ENCODE results near the gene SLC16A8.
A peak's percentile ranks its signal among the peaks of the same experiment; 100 is the strongest.

Gene SLC16A8

GRCh38 chr22:38072322-38073149 lies 11.4 kb downstream of the SLC16A8 start:
- DNase-seq (ENCODE audit: low spot score): no peak

- no peak for DNase-seq (ENCODE audit: low spot score)
These were observed 12.3 kb downstream of the SLC16A8 start for GRCh38 chr22:38071421-38072321.

- DNase-seq (ENCODE audit: low spot score): no peak
These were observed 13.6 kb downstream of the SLC16A8 start for GRCh38 chr22:38070250-38070921.

GRCh38 chr22:38069372-38070249 lies 14.4 kb downstream of the SLC16A8 start:
- peak; percentile 88 for DNase-seq (ENCODE audit: low spot score)

GRCh38 chr22:38068641-38069371 lies 15.2 kb downstream of the SLC16A8 start:
- DNase-seq (ENCODE audit: low spot score): no peak

- no peak for DNase-seq (ENCODE audit: low spot score)
These were observed 16.1 kb downstream of the SLC16A8 start for GRCh38 chr22:38067761-38068360.

GRCh38 chr22:38067028-38067415 lies 17.0 kb downstream of the SLC16A8 start:
- DNase-seq (ENCODE audit: low spot score): no peak

GRCh38 chr22:38066381-38067027 lies 17.5 kb downstream of the SLC16A8 start:
- no peak for DNase-seq (ENCODE audit: low spot score)

GRCh38 chr22:38065539-38065938 lies 18.4 kb downstream of the SLC16A8 start:
- no peak for DNase-seq (ENCODE audit: low spot score)

GRCh38 chr22:38062791-38063190 lies 21.2 kb downstream of the SLC16A8 start:
- peak; percentile 84 for DNase-seq (ENCODE audit: low spot score)

GRCh38 chr22:38056969-38057891 lies 26.8 kb downstream of the SLC16A8 start, which contains the start of gene PICK1:
Gene PICK1 (plus strand): TSS chr22:38057404. CDS start chr22:38057810, 406 bp downstream.
- DNase-seq (ENCODE audit: low spot score): peak; percentile 97

- peak; percentile 89 for DNase-seq (ENCODE audit: low spot score)
These were observed 31.8 kb downstream of the SLC16A8 start for GRCh38 chr22:38051900-38052862.

GRCh38 chr22:38051261-38051660 lies 32.7 kb downstream of the SLC16A8 start:
- no peak for DNase-seq (ENCODE audit: low spot score)

GRCh38 chr22:38050720-38051119 lies 33.3 kb downstream of the SLC16A8 start:
- no peak for DNase-seq (ENCODE audit: low spot score)

- DNase-seq (ENCODE audit: low spot score): peak; percentile 90
These were observed 34.0 kb downstream of the SLC16A8 start for GRCh38 chr22:38049812-38050619.

GRCh38 chr22:38046070-38046748 lies 37.8 kb downstream of the SLC16A8 start:
- DNase-seq (ENCODE audit: low spot score): no peak
